ENCODE results near the gene PDAP1. TPM values are rescaled to one million over a fixed set of nuclear protein-coding genes. Genes with fewer than 3 reads are reported as not detected.
"Not testable (repeated sequence)": the region's sequence is repeated elsewhere in the genome, so short reads cannot be mapped to it uniquely, and the experiment has no call there.

Gene PDAP1
- total RNA-seq, 1 donor from 2014 or later, result 12.6 TPM

DNA sequence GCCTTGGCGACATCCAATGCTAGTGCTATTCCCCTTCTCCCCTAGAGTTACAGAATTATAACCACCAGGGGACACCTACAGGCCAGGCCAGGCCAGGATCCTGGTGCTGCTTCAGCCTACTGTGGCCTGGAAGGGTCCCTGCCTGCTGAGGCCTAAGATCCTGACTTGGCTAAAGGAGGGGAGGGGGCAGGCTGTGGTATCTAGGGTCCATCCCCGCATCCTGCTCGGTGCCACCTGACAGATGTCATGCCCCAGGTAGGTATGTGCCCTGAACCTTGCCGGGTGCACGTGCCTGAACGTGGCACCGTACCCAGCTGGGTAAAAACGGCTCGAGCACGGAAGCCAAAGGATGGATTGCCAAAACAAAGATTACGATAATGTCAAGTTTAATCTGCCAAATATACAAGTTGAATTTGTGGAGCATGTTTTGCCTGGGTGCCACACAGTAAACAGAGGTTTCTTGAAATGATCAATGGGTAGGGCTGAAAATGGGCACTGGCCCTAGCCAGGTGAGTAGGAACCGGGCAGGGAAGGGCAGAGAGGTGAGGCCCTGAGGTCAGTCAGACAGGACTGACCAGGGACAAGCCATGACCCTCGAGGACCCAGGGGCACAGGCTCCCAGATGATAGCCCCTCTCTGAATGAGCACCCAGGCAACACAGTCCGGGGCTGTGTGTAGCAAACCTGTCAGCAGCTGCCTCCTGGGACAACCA, 12.6 kb downstream of the PDAP1 start:
- no peak for DNase-seq

DNA sequence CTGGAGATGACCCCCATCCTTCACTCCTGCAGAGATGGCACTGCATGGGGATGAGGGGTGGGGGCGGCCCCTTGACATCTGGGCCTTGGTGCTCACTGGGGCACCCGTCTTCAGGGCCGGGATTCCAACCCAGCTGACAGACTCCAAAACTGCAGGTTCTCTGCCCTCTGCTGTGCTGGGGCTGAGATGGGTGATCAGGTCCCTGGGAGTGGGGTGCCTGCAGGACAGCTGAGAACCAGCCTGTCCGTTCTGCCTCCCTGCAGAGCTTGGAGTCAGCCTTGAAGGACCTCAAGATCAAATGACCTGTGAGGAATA, 14.3 kb downstream of the PDAP1 start:
- no peak for DNase-seq

DNA sequence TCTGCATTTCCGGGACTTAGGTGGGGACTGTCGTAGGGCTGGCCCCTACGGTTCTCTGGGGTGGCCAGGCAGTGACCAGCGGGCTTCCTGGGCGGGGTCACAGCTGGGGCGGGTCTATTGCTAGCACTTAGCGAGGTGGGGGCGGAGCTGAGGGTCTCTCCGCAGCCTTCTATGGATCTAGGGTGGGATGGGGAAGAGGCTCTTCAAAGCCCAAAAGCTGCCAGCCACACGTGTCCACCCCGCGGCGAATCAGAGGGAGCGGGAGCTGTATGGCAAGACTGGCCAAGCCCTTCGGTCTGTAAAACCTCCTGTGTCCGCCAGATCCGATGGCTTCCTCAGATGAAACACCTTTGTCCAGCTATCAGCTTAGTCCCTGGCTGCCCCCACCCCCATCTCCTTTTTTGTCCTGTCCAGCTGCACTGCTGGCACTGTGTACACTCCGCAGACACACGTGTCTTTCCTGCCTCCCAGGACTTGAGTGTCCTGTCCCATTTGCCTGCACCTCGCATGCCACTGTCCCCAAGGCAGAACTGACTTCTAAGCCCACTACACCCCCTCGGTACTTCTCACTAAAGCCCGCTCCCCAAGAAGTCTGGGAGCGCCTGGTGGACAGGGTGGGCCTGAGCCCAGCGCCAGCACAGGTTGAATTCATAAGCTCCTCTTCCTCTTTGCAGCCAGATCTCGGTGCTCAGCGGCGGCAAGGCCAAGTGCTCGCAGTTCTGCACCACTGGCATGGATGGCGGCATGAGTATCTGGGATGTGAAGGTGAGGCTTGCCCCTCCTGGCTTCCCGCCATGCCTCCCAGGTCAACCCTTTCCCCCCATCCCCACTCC, 14.8 kb downstream of the PDAP1 start:
- peak; percentile 43 for DNase-seq

DNA sequence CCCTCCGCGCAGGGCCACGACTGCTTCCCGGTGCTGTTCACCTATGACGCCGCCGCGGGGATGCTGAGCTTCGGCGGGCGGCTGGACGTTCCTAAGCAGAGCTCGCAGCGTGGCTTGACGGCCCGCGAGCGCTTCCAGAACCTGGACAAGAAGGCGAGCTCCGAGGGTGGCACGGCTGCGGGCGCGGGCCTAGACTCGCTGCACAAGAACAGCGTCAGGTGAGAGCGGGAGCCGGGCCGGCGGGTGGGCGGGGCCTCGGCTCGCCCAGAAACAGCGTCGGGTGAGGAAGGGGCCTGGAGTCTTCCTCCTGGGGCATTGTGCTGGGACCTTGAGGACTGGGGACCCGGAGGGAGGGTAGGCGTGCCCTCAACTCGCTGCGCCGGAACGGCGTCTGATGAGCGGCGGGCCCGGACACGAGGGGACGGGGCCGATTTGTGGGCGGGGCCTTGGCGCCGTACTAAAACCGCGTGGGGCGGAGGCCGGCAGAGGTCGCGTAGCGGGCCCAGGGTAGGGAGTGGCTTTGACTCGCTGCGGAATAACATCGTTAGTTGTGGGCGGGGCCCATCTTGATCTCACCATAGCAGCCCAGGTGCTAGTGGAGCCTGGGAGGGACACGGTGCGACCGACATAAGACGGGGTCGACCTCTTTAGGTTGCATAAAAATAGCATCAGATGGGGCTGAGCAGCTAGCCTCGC, 15.6 kb downstream of the PDAP1 start:
- peak; percentile 62 for DNase-seq

DNA sequence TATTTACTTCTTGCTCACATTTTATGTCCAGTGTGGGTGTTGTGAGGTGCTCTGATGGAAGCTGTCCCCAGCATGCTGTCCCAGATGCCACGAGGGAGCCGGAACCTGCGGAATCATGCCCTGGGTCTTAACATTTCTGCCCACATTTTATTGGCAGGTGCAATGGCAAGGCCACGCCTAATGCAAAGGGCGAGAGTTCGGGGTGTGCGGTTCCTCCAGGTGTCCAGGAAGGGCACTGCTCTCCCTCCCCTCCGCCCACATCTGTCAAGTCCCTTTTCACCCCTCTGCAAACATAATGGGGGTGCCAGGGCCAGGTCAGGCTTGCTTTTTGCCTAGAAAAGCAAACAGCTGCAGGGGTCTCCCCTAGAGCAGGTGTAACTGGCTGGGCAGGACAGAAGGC, 16.4 kb downstream of the PDAP1 start:
- DNase-seq, result no peak

DNA sequence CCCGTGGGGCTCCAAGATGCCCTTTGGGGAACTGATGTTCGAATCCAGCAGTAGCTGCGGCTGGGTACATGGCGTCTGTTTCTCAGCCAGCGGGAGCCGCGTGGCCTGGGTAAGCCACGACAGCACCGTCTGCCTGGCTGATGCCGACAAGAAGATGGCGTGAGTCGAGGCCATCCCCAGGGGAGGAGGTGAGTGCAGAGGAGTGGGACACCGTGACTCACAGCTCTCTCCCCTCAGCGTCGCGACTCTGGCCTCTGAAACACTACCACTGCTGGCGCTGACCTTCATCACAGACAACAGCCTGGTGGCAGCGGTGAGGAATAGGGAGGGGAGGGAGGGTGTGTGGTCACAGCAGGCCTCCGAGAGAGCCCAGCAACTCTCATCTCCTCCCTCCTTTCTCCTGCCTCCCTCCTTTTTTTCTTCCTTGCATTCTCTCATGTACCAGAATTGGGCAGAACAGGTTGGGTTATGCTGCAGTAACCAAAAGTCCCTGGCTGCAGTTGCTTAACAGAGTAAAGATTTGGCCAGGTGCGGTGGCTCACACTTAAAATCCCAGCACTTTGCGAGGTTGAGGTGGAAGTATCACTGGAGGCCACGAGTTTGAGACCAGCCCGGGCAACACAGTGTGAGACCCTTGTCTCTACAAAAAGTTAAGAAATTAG, 17.3 kb downstream of the PDAP1 start:
- no peak for DNase-seq

DNA sequence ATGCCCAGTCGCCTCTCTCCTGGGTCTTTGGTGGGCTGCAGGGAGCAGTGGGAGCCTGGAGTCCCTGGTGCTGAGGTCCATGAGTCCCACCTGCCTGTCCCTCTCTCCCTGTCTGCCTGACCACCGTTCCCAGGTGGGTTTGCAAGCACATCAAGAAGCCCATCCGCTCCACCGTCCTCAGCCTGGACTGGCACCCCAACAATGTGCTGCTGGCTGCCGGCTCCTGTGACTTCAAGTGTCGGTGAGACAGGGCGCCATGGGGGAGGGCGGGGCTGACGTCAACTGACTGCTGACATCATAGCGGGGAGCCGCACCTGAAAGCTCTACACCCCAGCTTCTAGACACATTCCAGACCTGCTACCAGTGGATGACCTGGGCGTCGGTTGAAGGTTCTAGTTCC, 18.6 kb downstream of the PDAP1 start:
- DNase-seq, result no peak

DNA sequence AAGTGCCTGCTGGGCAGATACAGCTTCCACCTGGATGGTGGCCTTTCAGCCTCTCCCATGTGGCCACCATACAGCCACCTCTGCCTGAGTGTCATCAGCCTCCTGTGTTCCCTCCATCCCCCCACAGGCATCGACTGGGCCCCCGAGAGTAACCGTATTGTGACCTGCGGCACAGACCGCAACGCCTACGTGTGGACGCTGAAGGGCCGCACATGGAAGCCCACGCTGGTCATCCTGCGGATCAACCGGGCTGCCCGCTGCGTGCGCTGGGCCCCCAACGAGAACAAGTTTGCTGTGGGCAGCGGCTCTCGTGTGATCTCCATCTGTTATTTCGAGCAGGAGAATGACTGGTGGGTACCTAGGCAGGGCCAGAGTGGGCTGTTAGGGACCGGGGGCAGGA, 20.5 kb downstream of the PDAP1 start:
- no peak for DNase-seq

DNA sequence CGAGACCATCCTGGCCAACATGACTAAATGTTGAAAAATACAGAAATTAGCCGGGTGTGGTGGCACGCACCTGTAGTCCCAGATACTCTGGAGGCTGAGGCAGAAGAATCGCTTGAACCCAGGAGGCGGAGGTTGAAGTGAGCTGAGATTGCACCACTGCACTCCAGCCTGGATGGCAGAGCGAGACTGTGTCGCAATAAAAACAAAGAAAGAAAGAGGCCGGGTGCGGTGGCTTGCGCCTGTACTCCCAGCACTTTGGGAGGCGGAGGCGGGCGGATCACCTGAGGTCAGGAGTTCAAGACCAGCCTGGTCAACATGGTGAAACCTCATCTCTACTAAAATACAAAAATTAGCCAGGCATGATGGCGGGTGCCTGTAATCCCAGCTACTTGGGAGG, 21.2 kb downstream of the PDAP1 start:
- not testable (repeated sequence) for DNase-seq

DNA sequence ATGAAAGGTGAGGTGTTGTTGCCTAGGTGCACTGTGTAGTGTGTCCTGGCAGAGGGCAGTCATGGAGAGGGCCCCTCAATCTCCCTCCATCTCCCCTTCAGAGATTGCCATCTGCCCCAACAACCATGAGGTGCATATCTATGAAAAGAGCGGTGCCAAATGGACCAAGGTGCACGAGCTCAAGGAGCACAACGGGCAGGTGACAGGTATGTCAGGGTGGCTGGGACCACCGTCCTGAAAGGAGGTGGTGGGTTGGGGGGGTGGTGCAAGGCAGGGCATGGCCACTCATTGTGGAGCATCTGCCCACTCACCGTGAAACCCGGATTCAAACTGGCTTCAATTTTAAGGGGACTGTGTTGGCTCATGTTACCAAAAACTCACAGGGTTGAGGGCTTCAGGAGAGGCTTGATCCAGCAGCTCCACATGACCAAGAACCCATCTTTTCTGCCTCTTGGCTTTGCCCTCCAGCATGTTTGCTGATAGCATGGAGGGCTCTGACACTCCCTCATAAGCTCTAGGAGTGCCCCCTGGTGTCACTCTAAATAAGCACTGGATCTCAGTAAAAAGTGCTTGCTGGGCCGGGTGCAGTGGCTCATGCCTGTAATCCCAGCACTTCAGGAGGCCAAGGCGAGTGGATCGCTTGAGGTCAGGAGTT, 21.7 kb downstream of the PDAP1 start:
- DNase-seq, result no peak

DNA sequence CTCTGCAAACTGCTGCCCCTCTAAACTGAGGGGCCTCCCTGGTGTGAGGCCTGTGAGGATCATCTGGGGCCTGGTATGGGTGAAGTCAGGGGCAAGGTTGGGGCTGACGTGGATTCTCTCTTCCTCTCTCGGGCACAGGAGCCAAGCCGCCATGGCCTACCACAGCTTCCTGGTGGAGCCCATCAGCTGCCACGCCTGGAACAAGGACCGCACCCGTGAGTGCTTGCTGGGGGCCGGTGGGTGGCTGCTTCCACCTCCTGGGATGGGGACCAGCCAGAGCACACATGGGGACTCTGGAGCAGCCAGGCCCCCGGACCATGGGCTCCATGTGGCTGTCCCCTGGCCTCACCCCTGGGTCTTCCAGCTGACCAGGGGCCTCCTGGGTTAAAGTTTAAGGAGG, 22.8 kb downstream of the PDAP1 start:
- no peak for DNase-seq

DNA sequence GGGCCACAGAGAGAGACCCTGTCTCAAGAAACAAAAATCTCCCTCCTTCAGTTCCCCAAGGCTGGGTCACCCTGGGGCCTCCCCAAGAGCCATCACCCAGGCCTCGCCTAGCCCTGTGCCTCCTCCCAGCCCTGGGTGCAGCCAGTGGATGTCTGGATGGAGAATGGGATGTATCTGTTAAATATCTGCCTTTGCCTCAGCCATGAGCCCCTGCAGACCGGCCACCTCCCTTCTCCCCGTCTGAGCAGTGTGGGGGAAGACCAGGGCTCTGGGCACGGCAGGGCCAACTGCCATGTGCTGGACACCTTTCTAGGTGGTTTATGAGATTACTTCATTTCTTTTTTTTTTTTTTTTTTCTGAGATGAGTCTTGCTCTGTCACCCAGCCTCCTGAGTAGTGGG, 23.9 kb downstream of the PDAP1 start:
- DNase-seq, result no peak

DNA sequence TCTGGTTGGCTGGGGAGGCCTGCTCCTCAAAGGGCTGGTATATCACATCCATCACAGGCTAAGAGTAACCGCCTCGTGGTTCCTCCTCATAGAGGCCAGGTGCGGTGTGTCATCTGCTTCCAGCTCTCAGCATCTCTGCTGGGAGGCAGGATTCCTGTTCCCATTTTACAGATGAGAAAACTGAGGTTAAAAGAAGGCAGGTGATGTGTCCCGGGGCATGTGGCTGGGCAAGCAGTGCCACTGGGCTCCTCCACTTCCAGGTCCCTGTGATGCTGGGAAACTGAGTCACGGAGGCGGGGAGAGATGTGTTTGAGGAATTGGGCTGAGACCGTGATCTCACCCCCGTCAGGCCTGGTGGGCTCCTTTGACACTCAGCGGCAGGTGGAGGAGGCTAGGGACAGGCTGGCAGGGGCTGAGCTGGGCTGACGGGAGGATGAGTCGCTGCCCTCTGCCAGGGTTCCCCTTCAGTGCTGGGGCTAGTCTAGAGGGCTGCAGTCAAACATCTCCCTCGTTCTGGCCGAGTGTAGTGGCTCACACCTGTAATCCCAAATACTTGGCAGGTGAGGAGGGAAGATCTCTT, 24.5 kb downstream of the PDAP1 start:
- no peak for DNase-seq

DNA sequence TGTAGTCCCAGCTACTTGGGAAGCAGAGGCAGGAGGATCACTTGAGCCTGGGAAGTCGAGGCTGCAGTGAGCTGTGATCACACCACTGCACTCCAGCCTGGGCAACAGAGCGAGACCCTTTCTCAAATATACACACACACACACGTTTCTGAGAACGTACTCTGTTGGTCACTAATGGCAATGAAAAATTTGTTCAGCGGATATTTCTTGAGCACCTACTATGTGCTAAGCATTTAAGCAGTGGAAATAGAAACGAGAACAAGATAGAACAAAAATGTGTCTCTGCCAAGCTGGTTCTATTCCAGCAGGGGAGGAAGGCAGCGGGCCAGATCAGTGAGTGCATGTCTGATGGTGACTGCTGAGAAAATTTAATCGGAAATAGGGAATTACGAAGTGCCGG, 25.2 kb downstream of the PDAP1 start:
- DNase-seq, result no peak

DNA sequence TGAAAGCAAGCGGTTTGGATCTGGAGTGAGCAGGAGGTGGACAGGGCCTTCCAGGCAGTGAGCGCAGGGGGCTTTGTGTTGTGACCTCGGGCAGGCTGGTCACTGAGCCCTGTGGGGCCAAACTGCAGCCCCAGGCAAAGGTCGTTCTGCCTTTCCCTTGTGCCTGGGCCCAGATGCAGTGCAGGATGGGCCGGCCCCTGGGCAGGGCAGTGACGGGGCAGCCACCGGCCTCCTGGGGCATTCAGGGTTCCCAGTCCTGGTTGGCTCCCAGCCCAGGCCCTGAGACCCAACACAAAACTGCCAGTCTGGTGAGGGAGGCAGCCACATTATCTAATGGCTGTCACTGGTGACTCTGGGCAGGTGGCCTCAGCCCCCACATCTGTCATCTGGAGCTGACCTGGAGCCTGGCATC, 26.7 kb downstream of the PDAP1 start:
- no peak for DNase-seq

DNA sequence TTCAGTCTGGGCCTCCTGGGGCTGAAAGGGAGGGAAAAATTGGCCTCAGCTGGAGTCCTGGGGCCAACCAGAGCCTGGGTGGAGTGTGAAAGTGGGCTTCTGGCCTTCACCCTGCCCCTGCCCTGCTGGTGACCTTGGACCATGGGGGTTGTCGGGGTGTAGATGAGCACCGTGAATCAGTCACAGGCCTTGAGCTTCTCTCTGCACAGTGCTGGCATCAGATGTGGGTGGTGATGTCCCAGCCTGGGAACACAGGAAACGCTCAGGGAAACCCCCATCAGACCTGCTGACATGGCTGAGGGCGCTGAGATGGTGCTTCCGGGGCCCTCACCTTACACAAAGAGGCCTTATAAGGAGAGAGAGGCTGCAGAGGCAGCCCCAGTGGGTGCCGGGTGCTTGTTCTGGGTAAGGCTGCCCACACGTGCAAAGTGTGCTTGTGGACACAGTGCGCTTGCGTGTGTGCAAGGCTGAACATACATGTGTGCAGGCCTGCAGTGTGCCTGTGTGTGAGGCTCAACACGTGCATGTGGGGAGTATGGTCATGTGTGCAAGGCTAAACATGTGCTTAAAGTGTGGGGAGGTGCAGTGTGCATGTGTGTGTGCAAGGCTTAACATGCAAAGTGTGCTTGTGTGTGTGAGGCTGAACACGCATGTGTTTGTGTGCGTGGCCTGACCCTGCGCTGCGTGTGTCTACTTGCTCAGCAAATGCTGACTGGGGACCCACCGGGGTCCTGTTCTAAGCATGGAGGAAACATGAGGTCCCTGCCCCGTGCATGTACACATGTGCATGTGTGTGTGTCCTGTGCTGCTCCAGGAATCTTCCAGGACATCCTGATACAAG, 27.4 kb downstream of the PDAP1 start:
- no peak for DNase-seq

DNA sequence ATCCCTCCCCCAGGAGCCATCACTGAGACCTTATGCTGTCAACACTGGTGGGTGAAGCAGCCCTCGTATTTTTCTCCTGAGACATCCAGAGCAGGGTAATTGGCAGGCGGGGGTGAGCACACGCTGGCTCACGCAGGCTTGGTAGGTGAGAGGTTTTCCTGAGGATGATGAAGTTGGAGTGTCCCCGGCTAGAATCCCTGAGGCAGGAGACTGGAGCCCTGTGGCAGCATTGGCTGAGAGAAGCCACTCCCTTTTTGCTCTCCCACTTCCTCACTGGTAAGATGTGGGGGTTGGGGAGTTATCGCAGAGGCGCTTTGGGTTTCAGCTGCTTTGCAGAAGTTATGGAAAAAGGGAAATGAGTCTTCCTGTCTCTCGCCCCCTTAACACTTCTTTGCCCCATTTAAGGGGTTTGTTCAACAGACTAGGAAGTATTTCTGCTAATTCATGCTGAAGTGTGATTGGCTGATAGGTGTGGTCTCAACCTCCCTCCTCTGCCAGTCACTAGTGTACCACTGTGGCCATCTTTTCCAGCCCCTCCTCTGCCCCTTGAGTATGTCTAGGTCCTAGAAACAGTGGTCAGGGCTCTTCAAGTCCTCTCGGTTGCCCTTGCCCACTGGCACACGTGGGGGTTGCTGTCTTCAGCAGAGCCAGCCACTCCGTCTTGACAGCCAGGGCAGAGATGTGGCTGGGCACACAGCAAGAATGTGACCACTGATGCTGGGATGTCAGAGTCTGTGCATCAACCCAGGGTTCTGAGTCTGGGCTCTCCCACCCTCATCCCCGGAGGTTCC, 28.2 kb downstream of the PDAP1 start:
- DNase-seq, result peak; percentile 39

DNA sequence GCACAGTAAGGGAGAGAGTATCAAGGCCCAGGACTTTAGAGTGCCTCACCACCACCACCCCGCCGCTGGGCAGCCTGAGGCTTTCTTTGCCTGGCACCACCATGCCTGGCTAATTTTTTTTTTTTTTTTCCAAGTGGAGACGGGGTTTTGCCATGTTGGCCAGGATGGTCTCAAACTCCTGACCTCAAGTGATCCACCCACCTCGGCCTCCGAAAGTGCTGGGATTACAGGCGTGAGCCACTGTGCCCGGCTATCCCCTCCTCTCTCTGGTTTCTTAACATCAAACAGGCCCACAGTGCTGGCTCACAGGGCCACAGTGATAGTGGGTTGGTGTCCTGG, 28.7 kb downstream of the PDAP1 start:
- DNase-seq, result not testable (repeated sequence)

DNA sequence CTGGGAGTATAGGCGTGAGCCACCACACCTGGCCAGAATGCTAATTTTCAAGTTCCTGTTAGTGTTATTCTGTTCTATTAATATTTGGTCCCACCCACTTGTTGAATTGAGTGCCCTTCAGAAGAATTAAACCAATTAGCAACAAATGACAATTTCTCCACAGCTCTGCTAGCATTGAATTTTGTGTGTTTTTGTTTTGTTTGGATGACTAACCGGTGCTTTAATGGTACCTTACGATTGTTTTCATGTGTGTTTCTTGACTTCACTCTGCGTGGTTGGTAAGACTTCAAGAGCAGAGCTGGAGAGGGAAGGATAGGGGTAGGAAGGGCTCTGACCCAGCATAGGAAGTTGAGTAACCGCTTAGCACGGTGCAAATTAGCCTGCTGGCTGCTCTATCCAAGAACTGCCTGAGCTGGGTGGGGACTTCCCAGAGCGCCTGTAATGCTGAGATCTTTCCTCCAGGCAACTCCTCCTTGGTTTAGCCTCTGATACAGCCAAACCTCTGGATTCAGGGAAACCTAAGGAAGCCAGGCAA, 29.3 kb downstream of the PDAP1 start:
- DNase-seq, result no peak
